Measurements from ENCODE around the gene MYCN. TPM values are rescaled to one million over a fixed set of nuclear protein-coding genes. Genes with fewer than 3 reads are reported as not detected.
A peak's percentile ranks its signal among the peaks of the same experiment; 100 is the strongest.

Gene MYCN
- total and polyA plus RNA-seq, 2 donors (not counting 1 experiment from before 2014, with no cell fraction given): not detected

GRCh38 chr2:15940661-15941480 is 521 bp downstream of the MYCN start:
- H3K36me3 ChIP-seq (ENCODE audit: control insufficient read depth, insufficient read depth, low read length): no peaks in the 10 kb centered on the region
- no peak overlapping the region for H3K4me2 ChIP-seq (ENCODE audit: extremely low read depth, insufficient read depth, low read length)
- no peak for DNase-seq (ENCODE audit: low read depth in 2 of 2)
- H2AFZ ChIP-seq (ENCODE audit: low read length): no peak overlapping the region
- H3K27ac ChIP-seq (ENCODE audit: insufficient read depth, low read length): no peak overlapping the region
- TF ChIP-seq EZH2 (IDR thresholded peaks at IDR 0.05; ENCODE audit: low read length, missing control alignments) (peak; percentile 55), CTCF (conservative IDR thresholded peaks at IDR 0.05 in 1 of 2, IDR thresholded peaks at IDR 0.05 in 1 of 2; ENCODE audit: low read depth in 1 of 2, low read length in 2 of 2) (no peak)
- H3K79me2 ChIP-seq (ENCODE audit: control insufficient read depth, insufficient read depth, low read length): no peaks in the 10 kb centered on the region
- no peaks in the 10 kb centered on the region for H3K4me1 ChIP-seq (ENCODE audit: control insufficient read depth, extremely low read depth, insufficient read depth, low read length)
- H3K9me3 ChIP-seq (ENCODE audit: control insufficient read depth, insufficient read depth, low read depth, low read length): no peaks in the 10 kb centered on the region
- H3K9ac ChIP-seq (ENCODE audit: insufficient read depth, low read length): no peak overlapping the region
- no peak overlapping the region for H3K4me3 ChIP-seq (replicated peaks in 1 of 4; ENCODE audit: control extremely low read depth in 1 of 4, insufficient read depth in 1 of 4, low read depth in 3 of 4, low read length in 4 of 4)
- peaks cover 20% of the 10 kb centered on the region for H3K27me3 ChIP-seq (ENCODE audit: control insufficient read depth, insufficient read depth, low read length)
- H4K20me1 ChIP-seq (ENCODE audit: control insufficient read depth, extremely low read depth, insufficient read depth, low read length): no peaks in the 10 kb centered on the region

GRCh38 chr2:15941481-15941850 is 1.1 kb downstream of the MYCN start:
- H3K27me3 ChIP-seq (ENCODE audit: control insufficient read depth, insufficient read depth, low read length): peaks cover 20% of the 10 kb centered on the region
- H3K27ac ChIP-seq (ENCODE audit: insufficient read depth, low read length): no peak overlapping the region
- no peak overlapping the region for H3K4me2 ChIP-seq (ENCODE audit: extremely low read depth, insufficient read depth, low read length)
- no peak for DNase-seq (ENCODE audit: low read depth in 2 of 2)
- H4K20me1 ChIP-seq (ENCODE audit: control insufficient read depth, extremely low read depth, insufficient read depth, low read length): no peaks in the 10 kb centered on the region
- H3K9me3 ChIP-seq (ENCODE audit: control insufficient read depth, insufficient read depth, low read depth, low read length): no peaks in the 10 kb centered on the region
- H3K9ac ChIP-seq (ENCODE audit: insufficient read depth, low read length): no peak overlapping the region
- H3K4me1 ChIP-seq (ENCODE audit: control insufficient read depth, extremely low read depth, insufficient read depth, low read length): no peaks in the 10 kb centered on the region
- H2AFZ ChIP-seq (ENCODE audit: low read length): no peak overlapping the region
- H3K4me3 ChIP-seq (replicated peaks in 1 of 4; ENCODE audit: control extremely low read depth in 1 of 4, insufficient read depth in 1 of 4, low read depth in 3 of 4, low read length in 4 of 4): no peak overlapping the region
- H3K36me3 ChIP-seq (ENCODE audit: control insufficient read depth, insufficient read depth, low read length): no peaks in the 10 kb centered on the region
- H3K79me2 ChIP-seq (ENCODE audit: control insufficient read depth, insufficient read depth, low read length): no peaks in the 10 kb centered on the region
- TF ChIP-seq EZH2 (IDR thresholded peaks at IDR 0.05; ENCODE audit: low read length, missing control alignments) (no peak), CTCF (conservative IDR thresholded peaks at IDR 0.05 in 1 of 2, IDR thresholded peaks at IDR 0.05 in 1 of 2; ENCODE audit: low read depth in 1 of 2, low read length in 2 of 2) (no peak)

GRCh38 chr2:15941871-15942710 is 1.7 kb downstream of the MYCN start:
- Histone ChIP-seq H3K36me3 (ENCODE audit: control insufficient read depth, insufficient read depth, low read length) (no peaks in the 10 kb centered on the region), H3K4me1 (ENCODE audit: control insufficient read depth, extremely low read depth, insufficient read depth, low read length) (no peaks in the 10 kb centered on the region)
- no peak for DNase-seq (ENCODE audit: low read depth in 2 of 2)

More at GRCh38 chr2:15941871-15942710, 1.7 kb downstream of the MYCN start:
- Histone ChIP-seq H3K27me3 (ENCODE audit: control insufficient read depth, insufficient read depth, low read length) (peaks cover 20% of the 10 kb centered on the region), H4K20me1 (ENCODE audit: control insufficient read depth, extremely low read depth, insufficient read depth, low read length) (no peaks in the 10 kb centered on the region), H3K9ac (ENCODE audit: insufficient read depth, low read length) (no peak overlapping the region), H3K4me2 (ENCODE audit: extremely low read depth, insufficient read depth, low read length) (no peak overlapping the region), H3K9me3 (ENCODE audit: control insufficient read depth, insufficient read depth, low read depth, low read length) (no peaks in the 10 kb centered on the region), H3K4me3 (replicated peaks in 1 of 4; ENCODE audit: control extremely low read depth in 1 of 4, insufficient read depth in 1 of 4, low read depth in 3 of 4, low read length in 4 of 4) (no peak overlapping the region), H3K27ac (ENCODE audit: insufficient read depth, low read length) (no peak overlapping the region), H2AFZ (ENCODE audit: low read length) (no peak overlapping the region), H3K79me2 (ENCODE audit: control insufficient read depth, insufficient read depth, low read length) (no peaks in the 10 kb centered on the region)
- TF ChIP-seq EZH2 (IDR thresholded peaks at IDR 0.05; ENCODE audit: low read length, missing control alignments) (peak; percentile 96), CTCF (conservative IDR thresholded peaks at IDR 0.05 in 1 of 2, IDR thresholded peaks at IDR 0.05 in 1 of 2; ENCODE audit: low read depth in 1 of 2, low read length in 2 of 2) (no peak)

Measured in fibroblast of lung (primary cell).